ENCODE measurements around the gene AGBL2.

- TF ChIP-seq REST (IDR thresholded peaks at IDR 0.05; ENCODE audit: insufficient read depth in 1 of 2, low read depth in 2 of 2, low read length in 2 of 2) (no peak), SIN3A (IDR thresholded peaks at IDR 0.05; ENCODE audit: borderline replicate concordance, insufficient read depth, low read length) (no peak), TAF1 (IDR thresholded peaks at IDR 0.05; ENCODE audit: borderline replicate concordance, insufficient read depth, low read length) (no peak), POLR2AphosphoS5 (IDR thresholded peaks at IDR 0.05; ENCODE audit: low read depth, low read length) (no peak), FOXP2 (optimal IDR thresholded peaks at IDR 0.05; ENCODE audit: borderline replicate concordance, extremely low read depth, extremely low read length, insufficient read depth) (no peak)
Observed at GRCh38 chr11:47620836-47621378, 94.3 kb downstream of the AGBL2 start.

Measured in PFSK-1 (cell line).